SKM-1 (cell line): ENCODE results near the gene GOLGA6L10.
"Not testable (repeated sequence)": the region's sequence is repeated elsewhere in the genome, so short reads cannot be mapped to it uniquely, and the experiment has no call there.

Experiments
- DNase-seq: peaks from one replicate; lab custom pipeline; 2025; ENCODE audit not compliant: unreplicated experiment; lab: John Stamatoyannopoulos, UW

Gene GOLGA6L10

GRCh38 chr15:82343851-82344250, 5.4 kb downstream of the GOLGA6L10 start:
- not testable (repeated sequence) for DNase-seq

GRCh38 chr15:82342632-82343374, 6.5 kb downstream of the GOLGA6L10 start:
- DNase-seq = not testable (repeated sequence)

- DNase-seq = not testable (repeated sequence)
Measured at GRCh38 chr15:82338573-82338972, 10.7 kb downstream of the GOLGA6L10 start.

- DNase-seq = not testable (repeated sequence)
Measured at GRCh38 chr15:82338053-82338452, 11.2 kb downstream of the GOLGA6L10 start.

GRCh38 chr15:82337051-82337450, 12.2 kb downstream of the GOLGA6L10 start:
- DNase-seq = not testable (repeated sequence)

- not testable (repeated sequence) for DNase-seq
Measured at GRCh38 chr15:82336180-82336647, 13.1 kb downstream of the GOLGA6L10 start.

- DNase-seq = not testable (repeated sequence)
Measured at GRCh38 chr15:82335006-82335405, 14.3 kb downstream of the GOLGA6L10 start.

- not testable (repeated sequence) for DNase-seq
Measured at GRCh38 chr15:82334554-82334932, 14.7 kb downstream of the GOLGA6L10 start.

GRCh38 chr15:82333603-82334553, 15.4 kb downstream of the GOLGA6L10 start:
- not testable (repeated sequence) for DNase-seq

- not testable (repeated sequence) for DNase-seq
Measured at GRCh38 chr15:82332711-82333602, 16.3 kb downstream of the GOLGA6L10 start.

GRCh38 chr15:82331576-82332304, 17.5 kb downstream of the GOLGA6L10 start:
- DNase-seq = not testable (repeated sequence)

GRCh38 chr15:82330921-82331320, 18.4 kb downstream of the GOLGA6L10 start:
- DNase-seq = not testable (repeated sequence)

- DNase-seq = not testable (repeated sequence)
Measured at GRCh38 chr15:82329039-82329438, 20.2 kb downstream of the GOLGA6L10 start.

- not testable (repeated sequence) for DNase-seq
Measured at GRCh38 chr15:82327372-82327771, 21.9 kb downstream of the GOLGA6L10 start.

GRCh38 chr15:82326896-82327295, 22.4 kb downstream of the GOLGA6L10 start:
- DNase-seq = not testable (repeated sequence)

GRCh38 chr15:82325646-82326045, 23.6 kb downstream of the GOLGA6L10 start:
- not testable (repeated sequence) for DNase-seq

GRCh38 chr15:82324831-82325230, 24.4 kb downstream of the GOLGA6L10 start:
- DNase-seq = not testable (repeated sequence)

GRCh38 chr15:82322488-82322887, 26.8 kb downstream of the GOLGA6L10 start:
- DNase-seq = not testable (repeated sequence)

- not testable (repeated sequence) for DNase-seq
Measured at GRCh38 chr15:82320861-82321260, 28.4 kb downstream of the GOLGA6L10 start.
